Neural progenitor cell (in vitro differentiated cells): ENCODE data around the gene LGMN.

Experiments used
- CTCF ChIP-seq: fragments of 200-600 bp; sonication (generic); IDR thresholded peaks from 2 replicates; pipeline ENCODE4 v1.5.1; 2017; ENCODE audit warnings: antibody characterized with exemption, mild to moderate bottlenecking
- EZH2 ChIP-seq: fragments of 200-600 bp; sonication (generic); IDR thresholded peaks from 2 replicates; pipeline ENCODE4 v1.6.1; 2017; ENCODE audit warnings: antibody characterized with exemption, mild to moderate bottlenecking, moderate library complexity
- EZH2phosphoT487 ChIP-seq: fragments of 200-600 bp; sonication (generic); IDR thresholded peaks from 2 replicates; pipeline ENCODE4 v1.6.1; 2017; ENCODE audit warnings: antibody characterized with exemption

- TF ChIP-seq CTCF (no peak), EZH2phosphoT487 (no peak), EZH2 (no peak)
Observed at GRCh38 chr14:92719421-92719820, 29.0 kb downstream of the LGMN start.
